Left hindlimb (tissue), 1 donor: Measurements from ENCODE around the gene SLC2A1.

Source experiments
- DNase-seq: peaks from one replicate; pipeline ENCODE4 v3.0.0-alpha.2; 2018

Gene SLC2A1

DNA sequence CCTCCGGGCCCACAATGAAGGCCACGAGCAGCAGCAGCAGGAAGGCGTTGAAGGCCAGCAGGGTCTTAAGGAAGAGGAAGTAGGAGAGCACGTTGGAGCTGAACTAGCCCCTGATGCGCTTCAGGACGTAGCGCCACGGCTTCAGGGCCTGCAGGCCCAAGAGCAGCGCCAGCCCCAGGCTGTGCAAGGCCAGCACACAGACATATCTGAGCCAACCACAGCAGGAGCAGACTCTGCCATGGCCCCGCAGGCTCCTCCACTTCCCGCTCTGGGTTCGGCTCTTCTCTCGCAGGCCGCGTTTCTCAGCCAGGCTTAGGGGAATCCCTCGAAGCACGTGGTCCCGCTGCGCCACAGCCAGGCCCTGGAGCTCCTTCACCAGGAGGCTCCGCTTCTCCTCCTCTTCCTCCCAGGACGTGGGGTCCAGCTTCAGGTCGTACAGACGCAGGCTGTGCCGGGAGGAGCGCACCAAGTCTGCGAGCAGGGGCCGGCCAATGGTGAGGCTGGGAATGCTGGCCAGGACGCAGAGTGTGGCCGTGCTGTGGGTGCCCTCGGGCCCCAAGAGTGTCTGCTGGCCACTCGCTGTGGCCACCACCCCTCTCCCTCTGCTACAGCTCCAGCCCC, 70.5 kb downstream of the SLC2A1 start:
- no peak for DNase-seq

DNA sequence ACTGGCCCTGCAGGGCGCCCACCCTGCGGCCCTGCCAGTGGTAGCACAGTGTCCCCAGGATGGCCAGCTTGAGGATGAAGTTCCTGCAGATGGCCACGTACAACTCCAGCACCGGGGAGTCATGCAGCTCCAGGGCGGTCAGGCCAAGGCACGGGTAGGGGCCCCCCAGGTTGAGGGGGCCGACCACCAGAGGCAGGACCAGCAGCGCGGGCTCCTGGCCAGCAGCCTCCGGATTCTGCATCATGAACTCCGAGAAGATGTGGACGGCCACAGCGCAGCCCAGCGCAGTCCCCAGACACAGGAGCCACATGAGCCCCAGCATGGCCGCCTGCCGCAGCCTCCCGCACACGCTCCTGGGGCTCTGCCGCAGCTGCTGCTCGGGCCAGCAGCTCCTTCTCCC, 71.3 kb downstream of the SLC2A1 start:
- no peak for DNase-seq

GRCh38 chr1:42886800-42887199, 71.9 kb downstream of the SLC2A1 start:
- DNase-seq = no peak

DNA sequence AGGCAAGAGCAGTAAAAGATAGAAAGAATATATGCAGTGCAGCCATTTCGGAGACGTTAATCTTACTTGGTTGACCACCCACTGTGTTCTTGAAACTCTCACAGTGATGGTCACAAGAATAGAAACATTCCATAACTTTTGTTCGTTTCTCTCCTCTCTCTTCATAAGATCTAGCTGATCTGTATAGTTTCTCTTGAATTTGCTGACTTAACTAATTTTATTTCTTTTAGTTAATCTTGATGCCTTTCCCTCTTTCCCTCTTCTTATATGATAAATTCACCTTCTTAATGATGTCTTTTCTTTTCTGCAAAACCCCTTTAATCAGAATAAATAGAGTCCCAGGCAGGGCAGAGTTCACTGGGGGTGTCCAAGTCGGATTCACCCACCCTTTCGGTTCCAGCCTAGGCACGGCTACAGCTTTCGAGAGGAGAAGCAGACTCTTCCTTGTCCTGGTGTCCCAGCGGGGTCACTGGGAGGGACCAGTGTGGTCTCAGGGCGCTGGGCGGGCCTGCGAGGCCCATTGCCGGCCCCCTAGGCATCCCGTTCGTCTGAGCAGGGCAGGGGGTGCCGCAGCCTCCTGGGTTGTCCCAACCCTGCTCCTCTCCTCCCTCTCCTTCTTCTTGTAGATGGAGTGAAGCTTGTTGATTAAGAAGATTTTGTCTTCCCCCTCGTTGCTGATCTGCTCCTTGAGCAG, 72.5 kb downstream of the SLC2A1 start:
- DNase-seq = no peak

DNA sequence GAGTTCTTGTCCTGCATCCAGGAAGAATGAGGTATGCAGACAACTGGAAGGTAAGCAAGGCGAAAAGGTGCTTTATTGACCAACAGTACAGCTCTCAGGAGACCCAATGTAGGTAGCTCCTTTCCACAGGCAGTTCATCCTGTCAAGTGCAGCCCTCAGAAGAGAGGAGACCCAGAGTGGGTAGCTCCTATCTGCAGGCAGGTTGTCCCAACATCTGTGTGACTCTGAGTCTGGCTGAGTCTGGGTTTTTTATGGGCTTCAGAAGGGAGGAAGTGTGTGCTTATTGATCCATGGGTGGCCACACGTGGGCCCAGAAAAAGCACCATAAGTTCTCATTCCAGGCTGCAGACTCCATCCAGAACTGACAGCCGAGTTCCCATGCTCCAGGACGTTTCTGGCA, 78.3 kb downstream of the SLC2A1 start:
- DNase-seq = no peak

- DNase-seq = no peak
These were observed 81.3 kb downstream of the SLC2A1 start for GRCh38 chr1:42877380-42877779.

- DNase-seq = no peak
These were observed 82.7 kb downstream of the SLC2A1 start for GRCh38 chr1:42876009-42876408.
